Measurements from ENCODE around the gene CPNE4.

Gene CPNE4

GRCh38 chr3:131608296-131608695 is 426.5 kb downstream of the CPNE4 start:
- no peak overlapping the region for H3K9ac ChIP-seq (ENCODE audit: low read depth, low read length, poor library complexity, severe bottlenecking)
- H3K79me2 ChIP-seq (ENCODE audit: insufficient read depth, low read length), result no peaks in the 10 kb centered on the region
- H4K20me1 ChIP-seq (ENCODE audit: insufficient read depth, low read length, poor library complexity, severe bottlenecking), result no peaks in the 10 kb centered on the region
- peaks cover 3% of the 10 kb centered on the region for H3K4me1 ChIP-seq (ENCODE audit: insufficient read depth, low read length, poor library complexity, severe bottlenecking)
- no peaks in the 10 kb centered on the region for H3K27me3 ChIP-seq (ENCODE audit: insufficient read depth, low read length, poor library complexity, severe bottlenecking)
- no peaks in the 10 kb centered on the region for H3K9me3 ChIP-seq (ENCODE audit: insufficient read depth, low read depth, low read length)
- H3K4me2 ChIP-seq (ENCODE audit: low read depth, low read length, poor library complexity, severe bottlenecking), result no peak overlapping the region
- H3F3A ChIP-seq (ENCODE audit: low read depth), result no peaks in the 10 kb centered on the region
- H3K4me3 ChIP-seq (ENCODE audit: low read length, poor library complexity, severe bottlenecking), result no peak overlapping the region
- H3K36me3 ChIP-seq (ENCODE audit: insufficient read depth, low read length), result no peaks in the 10 kb centered on the region
- TF ChIP-seq CTCF (conservative IDR thresholded peaks at IDR 0.05; ENCODE audit: low read length) (no peak), EZH2phosphoT487 (IDR thresholded peaks at IDR 0.05; ENCODE audit: borderline replicate concordance) (no peak)
- no peak overlapping the region for H2AFZ ChIP-seq (ENCODE audit: low read length)
- no peaks in the 10 kb centered on the region for H3K9me2 ChIP-seq (replicated peaks; ENCODE audit: low read depth, low read length)

GRCh38 chr3:131605916-131606315 is 428.9 kb downstream of the CPNE4 start:
- H3K4me2 ChIP-seq (ENCODE audit: low read depth, low read length, poor library complexity, severe bottlenecking), result no peak overlapping the region
- H3K9ac ChIP-seq (ENCODE audit: low read depth, low read length, poor library complexity, severe bottlenecking), result no peak overlapping the region
- H3K4me3 ChIP-seq (ENCODE audit: low read length, poor library complexity, severe bottlenecking), result no peak overlapping the region
- H3K79me2 ChIP-seq (ENCODE audit: insufficient read depth, low read length), result no peaks in the 10 kb centered on the region
- H3K4me1 ChIP-seq (ENCODE audit: insufficient read depth, low read length, poor library complexity, severe bottlenecking), result peaks cover 3% of the 10 kb centered on the region
- no peaks in the 10 kb centered on the region for H3F3A ChIP-seq (ENCODE audit: low read depth)
- no peaks in the 10 kb centered on the region for H4K20me1 ChIP-seq (ENCODE audit: insufficient read depth, low read length, poor library complexity, severe bottlenecking)
- no peak overlapping the region for H2AFZ ChIP-seq (ENCODE audit: low read length)
- no peaks in the 10 kb centered on the region for H3K9me2 ChIP-seq (replicated peaks; ENCODE audit: low read depth, low read length)
- H3K27me3 ChIP-seq (ENCODE audit: insufficient read depth, low read length, poor library complexity, severe bottlenecking), result no peaks in the 10 kb centered on the region
- TF ChIP-seq CTCF (conservative IDR thresholded peaks at IDR 0.05; ENCODE audit: low read length) (no peak), EZH2phosphoT487 (IDR thresholded peaks at IDR 0.05; ENCODE audit: borderline replicate concordance) (no peak)
- no peaks in the 10 kb centered on the region for H3K9me3 ChIP-seq (ENCODE audit: insufficient read depth, low read depth, low read length)
- no peaks in the 10 kb centered on the region for H3K36me3 ChIP-seq (ENCODE audit: insufficient read depth, low read length)

- Histone ChIP-seq H3K36me3 (ENCODE audit: insufficient read depth, low read length) (no peaks in the 10 kb centered on the region), H3K9ac (ENCODE audit: low read depth, low read length, poor library complexity, severe bottlenecking) (no peak overlapping the region), H3K9me3 (ENCODE audit: insufficient read depth, low read depth, low read length) (no peaks in the 10 kb centered on the region), H3K4me2 (ENCODE audit: low read depth, low read length, poor library complexity, severe bottlenecking) (no peak overlapping the region), H3K4me3 (ENCODE audit: low read length, poor library complexity, severe bottlenecking) (no peak overlapping the region), H3K9me2 (replicated peaks; ENCODE audit: low read depth, low read length) (no peaks in the 10 kb centered on the region), H3K27me3 (ENCODE audit: insufficient read depth, low read length, poor library complexity, severe bottlenecking) (no peaks in the 10 kb centered on the region), H3K79me2 (ENCODE audit: insufficient read depth, low read length) (no peaks in the 10 kb centered on the region), H4K20me1 (ENCODE audit: insufficient read depth, low read length, poor library complexity, severe bottlenecking) (no peaks in the 10 kb centered on the region), H3F3A (ENCODE audit: low read depth) (no peaks in the 10 kb centered on the region), H3K4me1 (ENCODE audit: insufficient read depth, low read length, poor library complexity, severe bottlenecking) (no peaks in the 10 kb centered on the region), H2AFZ (ENCODE audit: low read length) (no peak overlapping the region)
- TF ChIP-seq EZH2phosphoT487 (IDR thresholded peaks at IDR 0.05; ENCODE audit: borderline replicate concordance) (no peak), CTCF (conservative IDR thresholded peaks at IDR 0.05; ENCODE audit: low read length) (no peak)
Measured at GRCh38 chr3:131602011-131602779, 432.6 kb downstream of the CPNE4 start.
